PC-3 (cell line): ENCODE data around the gene GMDS.

Experiments
- EZH2 ChIP-seq: fragments of 300-600 bp; sonication (generic); IDR thresholded peaks from one replicate; pipeline ENCODE4 v1.6.1; 2017; ENCODE audit warnings: antibody characterized with exemption, mild to moderate bottlenecking, low read length; ENCODE audit not compliant: unreplicated experiment
- EZH2phosphoT487 ChIP-seq: fragments of 300-600 bp; sonication (generic); IDR thresholded peaks from 2 replicates; pipeline ENCODE4 v1.6.1; 2018; ENCODE audit warnings: mild to moderate bottlenecking, antibody characterized with exemption, low read length, borderline replicate concordance
- TF ChIP-seq, protein P1 (sequence below): fragments of 300-600 bp; sonication (generic); conservative IDR thresholded peaks from 2 replicates; pipeline ENCODE4 v1.5.1; 2017; ENCODE audit warnings: antibody characterized with exemption, low read depth, mild to moderate bottlenecking, low read length

DNA sequence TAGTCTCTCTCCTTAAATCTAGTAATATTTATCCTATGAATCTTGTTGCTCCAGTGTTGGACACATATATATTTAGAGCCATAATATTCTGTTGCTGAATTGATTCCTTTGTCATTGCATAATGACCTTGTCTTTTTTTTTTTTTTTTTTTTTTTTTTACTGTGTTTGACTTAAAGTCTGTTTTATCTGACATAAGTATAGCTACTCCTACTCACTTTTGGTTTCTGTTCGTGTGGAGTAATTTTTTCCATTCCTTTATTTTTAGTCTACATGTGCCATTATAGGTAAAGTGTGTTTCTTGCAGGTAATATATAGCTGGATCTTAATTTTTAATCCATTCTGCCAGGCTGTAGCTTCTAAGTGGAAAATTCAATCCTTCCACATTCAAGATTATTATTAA lies 166.5 kb downstream of the GMDS start:
- no peak for TF ChIP-seq EZH2
- TF ChIP-seq, protein P1, sequence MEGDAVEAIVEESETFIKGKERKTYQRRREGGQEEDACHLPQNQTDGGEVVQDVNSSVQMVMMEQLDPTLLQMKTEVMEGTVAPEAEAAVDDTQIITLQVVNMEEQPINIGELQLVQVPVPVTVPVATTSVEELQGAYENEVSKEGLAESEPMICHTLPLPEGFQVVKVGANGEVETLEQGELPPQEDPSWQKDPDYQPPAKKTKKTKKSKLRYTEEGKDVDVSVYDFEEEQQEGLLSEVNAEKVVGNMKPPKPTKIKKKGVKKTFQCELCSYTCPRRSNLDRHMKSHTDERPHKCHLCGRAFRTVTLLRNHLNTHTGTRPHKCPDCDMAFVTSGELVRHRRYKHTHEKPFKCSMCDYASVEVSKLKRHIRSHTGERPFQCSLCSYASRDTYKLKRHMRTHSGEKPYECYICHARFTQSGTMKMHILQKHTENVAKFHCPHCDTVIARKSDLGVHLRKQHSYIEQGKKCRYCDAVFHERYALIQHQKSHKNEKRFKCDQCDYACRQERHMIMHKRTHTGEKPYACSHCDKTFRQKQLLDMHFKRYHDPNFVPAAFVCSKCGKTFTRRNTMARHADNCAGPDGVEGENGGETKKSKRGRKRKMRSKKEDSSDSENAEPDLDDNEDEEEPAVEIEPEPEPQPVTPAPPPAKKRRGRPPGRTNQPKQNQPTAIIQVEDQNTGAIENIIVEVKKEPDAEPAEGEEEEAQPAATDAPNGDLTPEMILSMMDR, result no peak
- no peak for TF ChIP-seq EZH2phosphoT487
